ENCODE data around the gene LGALS16.

DNA sequence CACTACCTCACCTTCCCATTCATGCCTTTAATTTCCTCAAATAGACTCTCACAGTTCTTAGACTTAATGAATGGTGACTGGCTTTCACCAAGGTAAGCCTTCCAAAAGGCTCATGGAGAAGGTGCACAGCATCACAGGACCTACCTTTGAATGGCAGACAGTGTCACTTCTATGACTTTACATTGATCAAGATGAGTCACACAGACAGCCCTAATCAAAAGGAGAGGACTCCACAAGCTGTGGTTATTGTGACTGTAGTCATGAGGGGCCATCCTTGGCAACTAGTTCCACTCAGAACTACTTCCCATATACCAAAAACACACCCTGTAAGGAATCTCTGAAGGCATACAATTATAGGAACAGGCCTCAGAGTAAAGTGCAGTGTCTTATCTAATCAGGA, 5.9 kb downstream of the LGALS16 start:
- TF ChIP-seq, protein P1, sequence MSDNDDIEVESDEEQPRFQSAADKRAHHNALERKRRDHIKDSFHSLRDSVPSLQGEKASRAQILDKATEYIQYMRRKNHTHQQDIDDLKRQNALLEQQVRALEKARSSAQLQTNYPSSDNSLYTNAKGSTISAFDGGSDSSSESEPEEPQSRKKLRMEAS (IDR thresholded peaks at IDR 0.05; ENCODE audit: insufficient read depth, insufficient read length) = no peak
- TF ChIP-seq, protein P2, sequence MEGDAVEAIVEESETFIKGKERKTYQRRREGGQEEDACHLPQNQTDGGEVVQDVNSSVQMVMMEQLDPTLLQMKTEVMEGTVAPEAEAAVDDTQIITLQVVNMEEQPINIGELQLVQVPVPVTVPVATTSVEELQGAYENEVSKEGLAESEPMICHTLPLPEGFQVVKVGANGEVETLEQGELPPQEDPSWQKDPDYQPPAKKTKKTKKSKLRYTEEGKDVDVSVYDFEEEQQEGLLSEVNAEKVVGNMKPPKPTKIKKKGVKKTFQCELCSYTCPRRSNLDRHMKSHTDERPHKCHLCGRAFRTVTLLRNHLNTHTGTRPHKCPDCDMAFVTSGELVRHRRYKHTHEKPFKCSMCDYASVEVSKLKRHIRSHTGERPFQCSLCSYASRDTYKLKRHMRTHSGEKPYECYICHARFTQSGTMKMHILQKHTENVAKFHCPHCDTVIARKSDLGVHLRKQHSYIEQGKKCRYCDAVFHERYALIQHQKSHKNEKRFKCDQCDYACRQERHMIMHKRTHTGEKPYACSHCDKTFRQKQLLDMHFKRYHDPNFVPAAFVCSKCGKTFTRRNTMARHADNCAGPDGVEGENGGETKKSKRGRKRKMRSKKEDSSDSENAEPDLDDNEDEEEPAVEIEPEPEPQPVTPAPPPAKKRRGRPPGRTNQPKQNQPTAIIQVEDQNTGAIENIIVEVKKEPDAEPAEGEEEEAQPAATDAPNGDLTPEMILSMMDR (IDR thresholded peaks at IDR 0.05; ENCODE audit: extremely low read depth in 1 of 2, insufficient read depth in 1 of 2, low read depth in 1 of 2, low read length in 2 of 2) = no peak
- TF ChIP-seq POLR2AphosphoS5 (IDR thresholded peaks at IDR 0.05; ENCODE audit: insufficient read depth, low read depth, low read length) (no peak), POLR2A (IDR thresholded peaks at IDR 0.05; ENCODE audit: low read depth, low read length) (no peak), GATA2 (IDR thresholded peaks at IDR 0.05; ENCODE audit: insufficient read depth, insufficient read length, low read depth, low read length) (no peak), FOS (IDR thresholded peaks at IDR 0.05; ENCODE audit: borderline replicate concordance, insufficient read depth, low read length) (no peak), JUN (IDR thresholded peaks at IDR 0.05; ENCODE audit: borderline replicate concordance, insufficient read depth, insufficient read length, low read depth) (no peak), EZH2 (IDR thresholded peaks at IDR 0.05; ENCODE audit: borderline replicate concordance, low read depth, low read length, severe bottlenecking) (no peak)

Data from endothelial cell of umbilical vein (primary cell).